Activated T-cell treated with anti-CD3 and anti-CD28 coated beads, Interleukin-2, amount 50 U/mL, for 4 hours (primary cell): ENCODE data around the gene MAGEA3. TPM values are rescaled to one million over a fixed set of nuclear protein-coding genes. Genes with fewer than 3 reads are reported as not detected.
"Not testable (repeated sequence)": the region's sequence is repeated elsewhere in the genome, so short reads cannot be mapped to it uniquely, and the experiment has no call there.

Experiments
- ATAC-seq, 2 donors: fragments of 200-7000 bp; cut with Tn5 transposase; one replicate each; pipeline ENCODE4 v1.10.0; 2021
- DNase-seq: peaks from one replicate; pipeline ENCODE4 v3.0.0-alpha.2; 2020
- H3K27me3 Mint-ChIP-seq: one replicate; pipeline ENCODE4 v1.8.0; 2021; ENCODE audit warnings: low read depth, mixed read lengths
- H3K36me3 Mint-ChIP-seq: one replicate; pipeline ENCODE4 v1.8.0; 2022; ENCODE audit warnings: mixed read lengths; ENCODE audit not compliant: insufficient read depth
- H3K4me1 Mint-ChIP-seq: one replicate; pipeline ENCODE4 v1.8.0; 2021; ENCODE audit warnings: low read depth, mixed read lengths
- H3K4me3 Mint-ChIP-seq: one replicate; pipeline ENCODE4 v1.8.0; 2021; ENCODE audit warnings: mild to moderate bottlenecking, moderate library complexity, mixed read lengths
- H3K9me3 Mint-ChIP-seq: one replicate; pipeline ENCODE4 v1.8.0; 2021; ENCODE audit warnings: mixed read lengths
- total RNA-seq, 3 donors: library from RNA; stranded (reverse); gene quantifications; one replicate each; pipeline ENCODE4 v1.2.1, GENCODE V29; 2021

MAGEA3 gene
- total RNA-seq, 3 donors from 2014 or later, result 0.16 TPM; not detected in 2

GRCh38 chrX:152713815-152714787 lies 15.5 kb downstream of the MAGEA3 start, which contains the start of gene MAGEA2B:
Gene MAGEA2B (plus strand): TSS chrX:152714628. CDS start chrX:152717107, 2,479 bp downstream.
- not testable (repeated sequence) for H3K4me3 Mint-ChIP-seq

GRCh38 chrX:152725409-152725808 lies 26.8 kb downstream of the MAGEA3 start:
- ATAC-seq, result no peak

More at GRCh38 chrX:152713815-152714787, 15.5 kb downstream of the MAGEA3 start, which contains the start of gene MAGEA2B:
- not testable (repeated sequence) for DNase-seq, ATAC-seq, H3K36me3 Mint-ChIP-seq, H3K27me3 Mint-ChIP-seq, H3K9me3 Mint-ChIP-seq, H3K4me1 Mint-ChIP-seq

GRCh38 chrX:152733261-152733975 lies 34.8 kb downstream of the MAGEA3 start, which contains the start of the genes CSAG1 and MAGEA12:
Gene CSAG1 (minus strand): TSS chrX:152733721. CDS start chrX:152732460, 1,261 bp downstream.
Gene MAGEA12 (plus strand): TSS chrX:152733757. CDS start chrX:152736162, 2,405 bp downstream.
- Mint-ChIP-seq H3K36me3 (no peaks in the 10 kb centered on the region), H3K4me1 (no peaks in the 10 kb centered on the region), H3K9me3 (no peaks in the 10 kb centered on the region), H3K27me3 (peaks cover 6% of the 10 kb centered on the region), H3K4me3 (no peak within 1 kb of the TSS)
- DNase-seq, result no peak
- no peak for ATAC-seq

More at GRCh38 chrX:152725409-152725808, 26.8 kb downstream of the MAGEA3 start:
- no peak for DNase-seq
- no peaks in the 10 kb centered on the region for H3K4me1 Mint-ChIP-seq
- H3K4me3 Mint-ChIP-seq, result no peak overlapping the region
- H3K36me3 Mint-ChIP-seq, result no peaks in the 10 kb centered on the region
- no peaks in the 10 kb centered on the region for H3K9me3 Mint-ChIP-seq
- peaks cover 10% of the 10 kb centered on the region for H3K27me3 Mint-ChIP-seq

GRCh38 chrX:152734143-152734858 lies 35.7 kb downstream of the MAGEA3 start:
- not testable (repeated sequence) for ATAC-seq, H3K36me3 Mint-ChIP-seq, H3K27me3 Mint-ChIP-seq, H3K4me3 Mint-ChIP-seq, DNase-seq, H3K9me3 Mint-ChIP-seq, H3K4me1 Mint-ChIP-seq

GRCh38 chrX:152735101-152735500 lies 36.5 kb downstream of the MAGEA3 start:
- Mint-ChIP-seq H3K27me3 (peaks cover 3% of the 10 kb centered on the region), H3K36me3 (no peaks in the 10 kb centered on the region), H3K9me3 (no peaks in the 10 kb centered on the region), H3K4me3 (no peak overlapping the region), H3K4me1 (no peaks in the 10 kb centered on the region)
- ATAC-seq (no peak), DNase-seq (no peak)

- Mint-ChIP-seq H3K36me3 (no peaks in the 10 kb centered on the region), H3K4me3 (no peak overlapping the region), H3K4me1 (no peaks in the 10 kb centered on the region), H3K9me3 (no peaks in the 10 kb centered on the region), H3K27me3 (peaks cover 3% of the 10 kb centered on the region)
- ATAC-seq (no peak), DNase-seq (no peak)
Observed at GRCh38 chrX:152735860-152736511, 37.4 kb downstream of the MAGEA3 start.

GRCh38 chrX:152736528-152736927 lies 37.9 kb downstream of the MAGEA3 start:
- not testable (repeated sequence) for DNase-seq, H3K4me1 Mint-ChIP-seq, H3K36me3 Mint-ChIP-seq, ATAC-seq, H3K27me3 Mint-ChIP-seq, H3K4me3 Mint-ChIP-seq, H3K9me3 Mint-ChIP-seq

- DNase-seq, result no peak
- H3K4me3 Mint-ChIP-seq, result no peak overlapping the region
- no peaks in the 10 kb centered on the region for H3K9me3 Mint-ChIP-seq
- no peaks in the 10 kb centered on the region for H3K4me1 Mint-ChIP-seq
- ATAC-seq, result no peak
- H3K36me3 Mint-ChIP-seq, result no peaks in the 10 kb centered on the region
- H3K27me3 Mint-ChIP-seq, result peaks cover 3% of the 10 kb centered on the region
Observed at GRCh38 chrX:152738560-152738959, 40.0 kb downstream of the MAGEA3 start.

Other genes with a start within 250 kb of the MAGEA3 start
- not detected for gene GABRA3, start 247.5 kb upstream of the MAGEA3 start, total RNA-seq
- not detected for gene GABRQ, start 60.9 kb upstream of the MAGEA3 start, total RNA-seq
- not detected for gene CSAG2, start 10.5 kb downstream of the MAGEA3 start, total RNA-seq
- gene MAGEA2B, start 15.8 kb downstream of the MAGEA3 start, total RNA-seq, result not detected
- gene CSAG1, start 34.9 kb downstream of the MAGEA3 start, total RNA-seq, result not detected
- not detected for gene MAGEA12, start 35.0 kb downstream of the MAGEA3 start, total RNA-seq
- gene MAGEA2, start 55.0 kb downstream of the MAGEA3 start, total RNA-seq, result not detected
- not detected for gene CSAG3, start 60.4 kb downstream of the MAGEA3 start, total RNA-seq
- not detected for gene MAGEA6, start 70.9 kb downstream of the MAGEA3 start, total RNA-seq
- gene CETN2, start 132.0 kb downstream of the MAGEA3 start, total RNA-seq, result 1 to 10 TPM; 8.6 to 9.8 (median 9.6) TPM
- gene NSDHL, start 132.3 kb downstream of the MAGEA3 start, total RNA-seq, result 10 to 100 TPM; 18.3 to 21.4 (median 18.7) TPM
- under 1 TPM; 0.53 to 0.68 (median 0.61) TPM for gene ZNF185, start 199.3 kb downstream of the MAGEA3 start, total RNA-seq